GM12872 (cell line): ENCODE measurements around the gene ARMC2.

Experiments used
- CTCF ChIP-seq: IDR thresholded peaks from 3 replicates; pipeline ENCODE4 v1.5.1; 2011; ENCODE audit warnings: low read depth, mild to moderate bottlenecking, low read length, moderate library complexity; ENCODE audit not compliant: insufficient read depth

ARMC2 gene

GRCh38 chr6:108848116-108848868, at the start of gene ARMC2:
Gene ARMC2 (plus strand): TSS chr6:108848422. CDS start chr6:108854268, 5,846 bp downstream.
- TF ChIP-seq CTCF: no peak

- no peak for TF ChIP-seq CTCF
Observed at GRCh38 chr6:108798670-108799353, 49.4 kb upstream of the ARMC2 start.

GRCh38 chr6:108799354-108799717, 48.9 kb upstream of the ARMC2 start:
- TF ChIP-seq CTCF: no peak

- no peak for TF ChIP-seq CTCF
Observed at GRCh38 chr6:108799791-108800190, 48.4 kb upstream of the ARMC2 start.

- no peak for TF ChIP-seq CTCF
Observed at GRCh38 chr6:108800427-108800864, 47.8 kb upstream of the ARMC2 start.

GRCh38 chr6:108801366-108801765, 46.9 kb upstream of the ARMC2 start:
- TF ChIP-seq CTCF: no peak

GRCh38 chr6:108803982-108804490, 44.2 kb upstream of the ARMC2 start:
- TF ChIP-seq CTCF: no peak
